Measurements from ENCODE around the gene TMPRSS4. TPM values are rescaled to one million over a fixed set of nuclear protein-coding genes. Genes with fewer than 3 reads are reported as not detected.

Gene TMPRSS4, protein sequence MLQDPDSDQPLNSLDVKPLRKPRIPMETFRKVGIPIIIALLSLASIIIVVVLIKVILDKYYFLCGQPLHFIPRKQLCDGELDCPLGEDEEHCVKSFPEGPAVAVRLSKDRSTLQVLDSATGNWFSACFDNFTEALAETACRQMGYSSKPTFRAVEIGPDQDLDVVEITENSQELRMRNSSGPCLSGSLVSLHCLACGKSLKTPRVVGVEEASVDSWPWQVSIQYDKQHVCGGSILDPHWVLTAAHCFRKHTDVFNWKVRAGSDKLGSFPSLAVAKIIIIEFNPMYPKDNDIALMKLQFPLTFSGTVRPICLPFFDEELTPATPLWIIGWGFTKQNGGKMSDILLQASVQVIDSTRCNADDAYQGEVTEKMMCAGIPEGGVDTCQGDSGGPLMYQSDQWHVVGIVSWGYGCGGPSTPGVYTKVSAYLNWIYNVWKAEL
- total RNA-seq, result 100 to 1,000 TPM; 309 to 344 TPM

GRCh38 chr11:118076754-118077281 lies at the start of gene TMPRSS4:
TSS of gene TMPRSS4 (plus strand) at chr11:118077078. CDS start at chr11:118077303, 225 bp downstream.
- intact Hi-C loops (cut with DNase I), result no loop called here
- Histone ChIP-seq H3K9me3 (no peaks in the 10 kb centered on the region), H3K4me1 (peaks cover 6% of the 10 kb centered on the region), H3K4me3 (peak within 1 kb of the TSS; percentile 32), H3K27ac (peak within 1 kb of the TSS; percentile 88), H3K9ac (ENCODE audit: low read depth in 2 of 2, low read length in 2 of 2) (peak within 1 kb of the TSS; percentile 77 to 100), H3K36me3 (no peaks in the 10 kb centered on the region), H3K27me3 (no peaks in the 10 kb centered on the region)
- DNase-seq, result peak; percentile 94
- no peak for TF ChIP-seq CTCF (IDR thresholded peaks at IDR 0.05)

- Histone ChIP-seq H3K27ac (no peak overlapping the region), H3K9ac (ENCODE audit: low read depth in 2 of 2, low read length in 2 of 2) (no peak overlapping the region), H3K36me3 (no peaks in the 10 kb centered on the region), H3K9me3 (no peaks in the 10 kb centered on the region), H3K4me1 (no peaks in the 10 kb centered on the region), H3K4me3 (no peak overlapping the region), H3K27me3 (no peaks in the 10 kb centered on the region)
- DNase-seq, result no peak
- TF ChIP-seq CTCF (IDR thresholded peaks at IDR 0.05), result no peak
- intact Hi-C loops (cut with DNase I), result no loop called here
These were observed 49.2 kb upstream of the TMPRSS4 start for GRCh38 chr11:118027694-118028093.

- no peak for DNase-seq
- H3K27ac ChIP-seq, result no peak overlapping the region
- intact Hi-C loops (cut with DNase I), result no loop called here
- no peak for TF ChIP-seq CTCF (IDR thresholded peaks at IDR 0.05)
- H3K4me3 ChIP-seq, result no peak overlapping the region
- no peaks in the 10 kb centered on the region for H3K9me3 ChIP-seq
- no peak overlapping the region for H3K9ac ChIP-seq (ENCODE audit: low read depth in 2 of 2, low read length in 2 of 2)
- H3K4me1 ChIP-seq, result no peaks in the 10 kb centered on the region
- H3K27me3 ChIP-seq, result no peaks in the 10 kb centered on the region
- H3K36me3 ChIP-seq, result no peaks in the 10 kb centered on the region
These were observed 48.3 kb upstream of the TMPRSS4 start for GRCh38 chr11:118028626-118029025.

- DNase-seq, result no peak
- no peak for TF ChIP-seq CTCF (IDR thresholded peaks at IDR 0.05)
- no peak overlapping the region for H3K27ac ChIP-seq
- H3K9me3 ChIP-seq, result no peaks in the 10 kb centered on the region
- no peaks in the 10 kb centered on the region for H3K27me3 ChIP-seq
- H3K4me1 ChIP-seq, result no peaks in the 10 kb centered on the region
- no peaks in the 10 kb centered on the region for H3K36me3 ChIP-seq
- no peak overlapping the region for H3K9ac ChIP-seq (ENCODE audit: low read depth in 2 of 2, low read length in 2 of 2)
- H3K4me3 ChIP-seq, result no peak overlapping the region
- intact Hi-C loops (cut with DNase I), result no loop called here
These were observed 43.4 kb upstream of the TMPRSS4 start for GRCh38 chr11:118033443-118033842.

- no peaks in the 10 kb centered on the region for H3K9me3 ChIP-seq
- TF ChIP-seq CTCF (IDR thresholded peaks at IDR 0.05), result no peak
- no peak overlapping the region for H3K27ac ChIP-seq
- H3K9ac ChIP-seq (ENCODE audit: low read depth in 2 of 2, low read length in 2 of 2), result no peak overlapping the region
- no peaks in the 10 kb centered on the region for H3K27me3 ChIP-seq
- no peak overlapping the region for H3K4me3 ChIP-seq
- DNase-seq, result no peak
- no peaks in the 10 kb centered on the region for H3K4me1 ChIP-seq
- intact Hi-C loops (cut with DNase I), result no loop called here
- H3K36me3 ChIP-seq, result no peaks in the 10 kb centered on the region
These were observed 34.7 kb upstream of the TMPRSS4 start for GRCh38 chr11:118042141-118042540.

All from colonic mucosa (tissue), 4 donors.